OCI-LY1 (cell line): ENCODE results near the gene AKT2.

ENCODE experiments used
- EZH2 ChIP-seq: fragments of 200-600 bp; sonication (generic), shearing (Covaris generic); IDR thresholded peaks from 2 replicates; pipeline ENCODE4 v1.8.0; 2017; ENCODE audit warnings: borderline replicate concordance, mixed run types, mild to moderate bottlenecking, antibody characterized with exemption, low read length, moderate library complexity, mixed read lengths
- TF ChIP-seq, protein P1 (sequence below): fragments of 200-600 bp; sonication (generic), shearing (Covaris generic); IDR thresholded peaks from 2 replicates; pipeline ENCODE4 v1.5.1; 2017; ENCODE audit warnings: mild to moderate bottlenecking, antibody characterized with exemption, low read length, moderate library complexity, mixed read lengths

DNA sequence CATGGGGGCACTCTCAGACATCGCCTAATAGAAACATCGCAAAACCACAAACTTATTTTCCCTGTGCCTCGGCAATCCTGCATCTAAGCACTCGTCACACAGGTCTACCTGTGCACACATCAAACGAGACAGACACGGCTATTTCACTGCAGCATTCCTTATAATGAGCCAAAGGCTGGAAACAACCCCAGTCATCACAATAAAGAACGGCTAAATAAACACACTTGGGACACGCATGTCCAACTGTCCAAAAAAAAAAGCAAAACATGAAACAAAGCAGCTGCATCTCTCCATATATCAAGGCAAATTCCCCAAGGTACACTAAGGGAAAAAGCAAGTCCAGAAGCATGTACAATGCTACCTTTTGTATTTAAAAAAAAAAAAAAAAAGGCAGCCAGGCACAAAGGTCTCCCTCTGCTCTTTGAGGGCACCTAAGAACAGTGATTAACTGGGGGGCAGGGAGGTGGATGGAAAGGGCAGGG, 31.5 kb downstream of the AKT2 start:
- TF ChIP-seq, protein P1, sequence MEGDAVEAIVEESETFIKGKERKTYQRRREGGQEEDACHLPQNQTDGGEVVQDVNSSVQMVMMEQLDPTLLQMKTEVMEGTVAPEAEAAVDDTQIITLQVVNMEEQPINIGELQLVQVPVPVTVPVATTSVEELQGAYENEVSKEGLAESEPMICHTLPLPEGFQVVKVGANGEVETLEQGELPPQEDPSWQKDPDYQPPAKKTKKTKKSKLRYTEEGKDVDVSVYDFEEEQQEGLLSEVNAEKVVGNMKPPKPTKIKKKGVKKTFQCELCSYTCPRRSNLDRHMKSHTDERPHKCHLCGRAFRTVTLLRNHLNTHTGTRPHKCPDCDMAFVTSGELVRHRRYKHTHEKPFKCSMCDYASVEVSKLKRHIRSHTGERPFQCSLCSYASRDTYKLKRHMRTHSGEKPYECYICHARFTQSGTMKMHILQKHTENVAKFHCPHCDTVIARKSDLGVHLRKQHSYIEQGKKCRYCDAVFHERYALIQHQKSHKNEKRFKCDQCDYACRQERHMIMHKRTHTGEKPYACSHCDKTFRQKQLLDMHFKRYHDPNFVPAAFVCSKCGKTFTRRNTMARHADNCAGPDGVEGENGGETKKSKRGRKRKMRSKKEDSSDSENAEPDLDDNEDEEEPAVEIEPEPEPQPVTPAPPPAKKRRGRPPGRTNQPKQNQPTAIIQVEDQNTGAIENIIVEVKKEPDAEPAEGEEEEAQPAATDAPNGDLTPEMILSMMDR: no peak
- TF ChIP-seq EZH2: no peak
